Measurements from ENCODE around the gene SLC6A19. TPM values are rescaled to one million over a fixed set of nuclear protein-coding genes. Genes with fewer than 3 reads are reported as not detected.
"Not testable (repeated sequence)": the region's sequence is repeated elsewhere in the genome, so short reads cannot be mapped to it uniquely, and the experiment has no call there.

SLC6A19 gene
- polyA plus RNA-seq, 1 of the 3 experiments (the other 2 are of a cell fraction), result not detected

- Histone ChIP-seq H2AFZ (ENCODE audit: low read depth) (no peak overlapping the region), H3K4me2 (no peak overlapping the region), H3K9me2 (no peaks in the 10 kb centered on the region), H3K4me3 (ENCODE audit: low read depth in 2 of 2, low read length in 1 of 2) (no peak overlapping the region), H3K9ac (no peak overlapping the region), H3F3A (replicated peaks; ENCODE audit: insufficient read depth) (no peaks in the 10 kb centered on the region), H3K27ac (ENCODE audit: low read depth in 2 of 2, low read length in 1 of 2) (no peak overlapping the region), H4K20me1 (ENCODE audit: insufficient read depth) (no peaks in the 10 kb centered on the region), H3K9me3 (no peaks in the 10 kb centered on the region; the same call in 1 of the 2 replicates), H3K79me2 (ENCODE audit: insufficient read depth) (no peaks in the 10 kb centered on the region), H3K36me3 (replicated peaks in 1 of 2; ENCODE audit: control insufficient read depth in 1 of 2, insufficient read depth in 2 of 2, low read length in 1 of 2) (no peaks in the 10 kb centered on the region), H3K4me1 (ENCODE audit: control insufficient read depth in 1 of 2, insufficient read depth in 2 of 2, low read depth in 1 of 2, low read length in 1 of 2) (no peaks in the 10 kb centered on the region), H3K27me3 (ENCODE audit: insufficient read depth) (no peaks in the 10 kb centered on the region; the same call in 1 of the 2 replicates)
- no peak for DNase-seq
- CTCF ChIA-PET, result no interaction called here
- POLR2A ChIA-PET, result no interaction called here
- TF ChIP-seq NFIC (IDR thresholded peaks at IDR 0.05; ENCODE audit: borderline replicate concordance) (no peak), GATA2 (CRISPR knock-in tag; IDR thresholded peaks at IDR 0.05) (no peak), MEF2A (IDR thresholded peaks at IDR 0.05; ENCODE audit: borderline replicate concordance, low read depth) (no peak), IRF3 (IDR thresholded peaks at IDR 0.05; ENCODE audit: low read depth, low read length) (no peak), RXRA (IDR thresholded peaks at IDR 0.05; ENCODE audit: borderline replicate concordance, low read depth) (no peak), MXI1 (IDR thresholded peaks at IDR 0.05; ENCODE audit: low read depth, low read length) (no peak), RFX5 (IDR thresholded peaks at IDR 0.05; ENCODE audit: low read length) (no peak), TEAD4 (IDR thresholded peaks at IDR 0.05; ENCODE audit: borderline replicate concordance, insufficient read depth) (no peak), REST (IDR thresholded peaks at IDR 0.05; ENCODE audit: low read depth, low read length) (no peak), PBX3 (IDR thresholded peaks at IDR 0.05) (no peak), ELF1 (IDR thresholded peaks at IDR 0.05) (no peak), TCF12 (IDR thresholded peaks at IDR 0.05) (no peak), SIN3A (IDR thresholded peaks at IDR 0.05; ENCODE audit: borderline replicate concordance, low read depth, low read length) (no peak), USF2 (IDR thresholded peaks at IDR 0.05; ENCODE audit: borderline replicate concordance, low read depth, low read length) (no peak), RCOR1 (IDR thresholded peaks at IDR 0.05; ENCODE audit: low read length) (no peak)
- TF ChIP-seq, protein P1, sequence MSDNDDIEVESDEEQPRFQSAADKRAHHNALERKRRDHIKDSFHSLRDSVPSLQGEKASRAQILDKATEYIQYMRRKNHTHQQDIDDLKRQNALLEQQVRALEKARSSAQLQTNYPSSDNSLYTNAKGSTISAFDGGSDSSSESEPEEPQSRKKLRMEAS (IDR thresholded peaks at IDR 0.05; ENCODE audit: low read depth), result no peak
- TF ChIP-seq, protein P2, sequence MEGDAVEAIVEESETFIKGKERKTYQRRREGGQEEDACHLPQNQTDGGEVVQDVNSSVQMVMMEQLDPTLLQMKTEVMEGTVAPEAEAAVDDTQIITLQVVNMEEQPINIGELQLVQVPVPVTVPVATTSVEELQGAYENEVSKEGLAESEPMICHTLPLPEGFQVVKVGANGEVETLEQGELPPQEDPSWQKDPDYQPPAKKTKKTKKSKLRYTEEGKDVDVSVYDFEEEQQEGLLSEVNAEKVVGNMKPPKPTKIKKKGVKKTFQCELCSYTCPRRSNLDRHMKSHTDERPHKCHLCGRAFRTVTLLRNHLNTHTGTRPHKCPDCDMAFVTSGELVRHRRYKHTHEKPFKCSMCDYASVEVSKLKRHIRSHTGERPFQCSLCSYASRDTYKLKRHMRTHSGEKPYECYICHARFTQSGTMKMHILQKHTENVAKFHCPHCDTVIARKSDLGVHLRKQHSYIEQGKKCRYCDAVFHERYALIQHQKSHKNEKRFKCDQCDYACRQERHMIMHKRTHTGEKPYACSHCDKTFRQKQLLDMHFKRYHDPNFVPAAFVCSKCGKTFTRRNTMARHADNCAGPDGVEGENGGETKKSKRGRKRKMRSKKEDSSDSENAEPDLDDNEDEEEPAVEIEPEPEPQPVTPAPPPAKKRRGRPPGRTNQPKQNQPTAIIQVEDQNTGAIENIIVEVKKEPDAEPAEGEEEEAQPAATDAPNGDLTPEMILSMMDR (IDR thresholded peaks at IDR 0.05), result no peak
- 80% methylated on average over 5 of the region's 9 CpGs for WGBS (ENCODE audit: low lambda C conversion rate)
Measured at GRCh38 chr5:1266791-1267190, 65.4 kb downstream of the SLC6A19 start.

DNA sequence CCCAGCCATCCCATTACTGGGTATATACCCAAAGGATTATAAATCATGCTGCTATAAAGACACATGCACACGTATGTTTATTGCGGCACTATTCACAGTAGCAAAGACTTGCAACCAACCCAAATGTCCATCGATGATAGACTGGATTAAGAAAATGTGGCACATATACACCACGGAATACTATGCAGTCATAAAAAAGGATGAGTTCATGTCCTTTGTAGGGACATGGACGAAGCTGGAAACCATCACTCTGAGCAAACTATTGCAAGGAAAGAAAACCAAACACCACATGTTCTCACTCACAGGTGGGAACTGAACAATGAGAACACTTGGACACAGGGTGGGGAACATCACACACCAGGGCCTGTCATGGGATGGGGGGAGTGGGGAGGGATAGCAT lies 66.1 kb downstream of the SLC6A19 start:
- 44% methylated on average over 5 of the region's 5 CpGs for WGBS (ENCODE audit: low lambda C conversion rate)
- CTCF ChIA-PET; H3K9me3 ChIP-seq; H3K79me2 ChIP-seq (ENCODE audit: insufficient read depth); H3K4me1 ChIP-seq (ENCODE audit: control insufficient read depth in 1 of 2, insufficient read depth in 2 of 2, low read depth in 1 of 2, low read length in 1 of 2); H3K9ac ChIP-seq; H2AFZ ChIP-seq (ENCODE audit: low read depth); H3K9me2 ChIP-seq; DNase-seq; H3K27ac ChIP-seq (ENCODE audit: low read depth in 2 of 2, low read length in 1 of 2); H3K4me3 ChIP-seq (ENCODE audit: low read depth in 2 of 2, low read length in 1 of 2); POLR2A ChIA-PET; H3K4me2 ChIP-seq; H4K20me1 ChIP-seq (ENCODE audit: insufficient read depth); H3K36me3 ChIP-seq (replicated peaks in 1 of 2; ENCODE audit: control insufficient read depth in 1 of 2, insufficient read depth in 2 of 2, low read length in 1 of 2); H3F3A ChIP-seq (replicated peaks; ENCODE audit: insufficient read depth); H3K27me3 ChIP-seq (ENCODE audit: insufficient read depth): not testable (repeated sequence)

Data from SK-N-SH (cell line).